Activated T-cell treated with anti-CD3 and anti-CD28 coated beads for 4 hours (primary cell): ENCODE data around the gene KRTAP1-3.
"Not testable (repeated sequence)": the region's sequence is repeated elsewhere in the genome, so short reads cannot be mapped to it uniquely, and the experiment has no call there.

Experiments
- DNase-seq: peaks from one replicate; pipeline ENCODE4 v3.0.0-alpha.2; 2020

The KRTAP1-3 gene

DNA sequence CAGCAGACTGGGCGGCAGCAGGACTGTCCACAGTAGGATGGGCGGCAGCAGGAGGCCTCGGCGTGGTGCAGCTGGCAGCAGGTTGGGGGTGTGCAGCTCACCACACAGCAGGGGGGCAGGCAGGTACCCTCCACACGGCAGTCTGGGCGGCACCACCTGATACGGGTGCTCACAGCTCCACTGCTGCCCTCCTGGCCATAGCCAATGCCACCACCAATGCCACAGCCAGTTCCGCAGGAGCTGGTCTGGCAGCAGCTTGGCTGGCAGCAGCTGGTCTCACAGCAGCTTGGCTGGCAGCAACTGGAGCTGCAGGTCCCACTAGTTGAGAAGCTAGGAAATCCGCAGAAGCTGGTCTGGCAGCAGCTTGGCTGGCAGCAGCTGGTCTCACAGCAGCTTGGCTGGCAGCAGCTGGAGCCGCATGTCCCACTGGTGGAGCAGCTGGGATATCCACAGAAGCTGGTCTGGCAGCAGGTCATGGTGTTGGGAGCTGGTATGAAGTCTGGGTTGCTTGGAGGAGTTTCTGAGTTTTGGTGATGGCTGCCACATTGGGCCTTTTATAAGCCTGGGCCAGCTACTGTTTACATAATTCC, at the start of gene KRTAP1-3:
Gene KRTAP1-3 (minus strand): TSS at position 529 of the 590 bp plus-strand sequence. CDS start 53 bp downstream, at position 476.
- not testable (repeated sequence) for DNase-seq

GRCh38 chr17:41084100-41084856, 49.6 kb upstream of the KRTAP1-3 start, which contains the start of gene KRTAP4-7:
Gene KRTAP4-7, plus strand, starts transcription at chr17:41084150. Its CDS starts 57 bp downstream, at chr17:41084207.
- not testable (repeated sequence) for DNase-seq

DNA sequence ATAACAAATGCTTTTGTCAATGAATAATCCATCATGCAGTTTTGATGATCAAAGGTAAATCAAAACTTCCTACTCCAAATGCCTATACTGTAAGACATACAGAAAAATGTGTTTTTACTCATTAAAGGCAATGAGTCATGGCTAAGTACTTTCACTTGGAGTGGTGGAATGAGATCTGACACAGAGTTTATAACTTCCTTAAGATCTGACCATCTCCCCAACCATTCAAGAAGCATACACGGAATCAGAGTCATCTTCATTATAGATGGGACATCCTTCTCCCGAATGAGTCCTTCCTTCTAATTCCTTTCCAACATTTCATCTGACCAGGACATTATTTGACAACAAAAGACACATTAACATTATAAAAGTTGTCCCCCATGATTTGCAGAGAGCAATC, 48.8 kb upstream of the KRTAP1-3 start:
- not testable (repeated sequence) for DNase-seq

GRCh38 chr17:41082626-41083025, 48.0 kb upstream of the KRTAP1-3 start:
- DNase-seq: no peak

- no peak for DNase-seq
Measured at GRCh38 chr17:41076788-41077187, 42.1 kb upstream of the KRTAP1-3 start.

DNA sequence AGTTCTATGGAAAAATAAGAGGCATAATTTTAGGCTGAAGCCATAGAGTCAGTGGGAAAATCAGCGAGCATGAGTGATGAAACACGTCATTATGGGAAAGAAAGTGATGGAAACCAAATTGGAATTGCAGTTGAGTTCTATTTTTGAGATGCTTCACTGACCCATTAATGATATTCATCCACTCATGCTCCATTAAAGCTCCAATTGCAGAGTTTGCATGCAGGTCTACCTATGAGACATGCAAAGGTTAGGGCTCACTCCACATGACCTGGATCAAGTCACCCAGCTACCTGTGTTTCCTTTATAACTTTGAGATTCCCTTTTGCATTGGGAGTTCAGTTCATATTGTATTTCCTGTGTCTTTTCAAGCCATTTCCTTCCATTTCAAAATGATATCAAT, 39.0 kb upstream of the KRTAP1-3 start:
- DNase-seq: no peak

- DNase-seq: no peak
Measured at GRCh38 chr17:41071606-41072360, 37.1 kb upstream of the KRTAP1-3 start.

GRCh38 chr17:41069031-41069430, 34.4 kb upstream of the KRTAP1-3 start:
- no peak for DNase-seq

- no peak for DNase-seq
Measured at GRCh38 chr17:41067281-41067680, 32.6 kb upstream of the KRTAP1-3 start.

DNA sequence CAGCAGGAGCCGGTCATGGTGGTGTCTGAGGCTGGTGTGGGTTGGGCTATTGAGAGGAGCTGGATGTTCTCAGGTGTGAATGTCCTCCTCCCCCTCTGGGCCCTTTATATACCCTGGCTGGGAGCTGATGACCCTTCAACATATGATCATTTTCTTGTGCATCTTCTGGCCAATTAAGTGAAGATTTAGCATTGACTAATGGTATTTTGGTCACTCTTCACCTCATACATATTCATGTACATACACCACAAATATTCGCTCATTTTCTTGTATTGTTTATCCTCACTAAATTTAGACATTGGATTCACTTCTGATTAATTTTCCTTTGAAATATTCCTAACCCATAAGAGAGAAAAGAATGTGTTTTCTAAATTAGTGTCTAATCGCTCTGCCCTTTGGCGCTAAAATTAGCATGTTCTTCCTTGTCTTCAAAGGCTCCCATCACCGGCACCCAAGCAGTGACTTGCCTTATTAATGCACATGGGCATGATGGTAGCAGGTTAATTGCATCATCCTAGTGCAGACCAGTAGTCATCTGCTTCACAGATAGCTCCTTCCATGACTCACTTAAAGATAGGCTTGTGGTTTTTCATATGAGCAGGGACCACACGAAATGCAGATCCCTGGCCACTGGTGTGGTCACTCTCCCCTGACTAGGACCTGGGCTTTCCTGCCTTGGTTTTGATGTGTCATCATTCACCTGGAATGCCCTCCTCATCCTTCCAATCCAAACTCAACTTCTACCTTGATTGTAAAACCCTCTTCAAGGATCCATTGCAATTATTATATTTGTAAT, 31.4 kb upstream of the KRTAP1-3 start, which contains the start of gene KRTAP2-4:
Gene KRTAP2-4 (minus strand): TSS at position 51 of the 796 bp plus-strand sequence. CDS start 34 bp downstream, at position 17.
- DNase-seq: no peak

GRCh38 chr17:41065016-41065689, 30.5 kb upstream of the KRTAP1-3 start:
- DNase-seq: not testable (repeated sequence)

- DNase-seq: no peak
Measured at GRCh38 chr17:41064301-41064700, 29.6 kb upstream of the KRTAP1-3 start.

DNA sequence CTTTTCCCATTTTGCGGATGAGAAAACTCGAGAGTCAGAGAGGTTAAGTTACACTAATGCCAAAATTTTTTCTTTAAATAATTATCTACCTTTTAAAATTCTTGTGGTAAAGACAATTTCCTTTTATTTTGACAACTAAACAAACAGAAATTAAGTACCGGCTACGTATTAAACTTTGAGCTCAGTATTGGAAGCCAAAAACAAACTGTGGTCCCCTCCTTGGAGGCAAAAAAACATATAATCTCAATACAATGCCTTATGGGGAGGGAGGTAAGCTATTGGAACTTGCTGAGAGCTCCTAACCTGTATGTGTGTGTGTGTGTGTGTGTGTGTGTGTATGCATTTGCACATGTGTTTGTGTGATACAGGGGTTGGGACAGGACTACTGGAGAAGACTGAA, 28.8 kb upstream of the KRTAP1-3 start:
- DNase-seq: no peak

DNA sequence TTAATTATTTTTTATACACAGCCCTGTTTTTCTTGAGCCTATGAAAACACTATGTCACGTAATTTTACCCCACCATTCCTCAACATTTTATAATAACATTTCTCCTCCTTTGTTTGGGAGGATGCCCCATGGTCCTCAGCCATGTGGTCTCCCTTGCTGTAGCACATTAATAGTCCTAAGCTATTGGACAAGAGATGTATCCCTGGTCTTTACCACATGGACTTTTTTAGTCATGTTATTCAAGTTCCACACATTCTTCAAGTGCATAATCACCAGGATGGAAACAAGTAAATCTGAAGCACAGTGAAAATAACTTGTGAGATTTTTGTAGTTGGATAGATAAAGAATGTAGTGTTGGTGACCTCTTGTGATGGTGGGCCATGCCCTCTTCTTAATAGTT, 27.3 kb upstream of the KRTAP1-3 start:
- no peak for DNase-seq

DNA sequence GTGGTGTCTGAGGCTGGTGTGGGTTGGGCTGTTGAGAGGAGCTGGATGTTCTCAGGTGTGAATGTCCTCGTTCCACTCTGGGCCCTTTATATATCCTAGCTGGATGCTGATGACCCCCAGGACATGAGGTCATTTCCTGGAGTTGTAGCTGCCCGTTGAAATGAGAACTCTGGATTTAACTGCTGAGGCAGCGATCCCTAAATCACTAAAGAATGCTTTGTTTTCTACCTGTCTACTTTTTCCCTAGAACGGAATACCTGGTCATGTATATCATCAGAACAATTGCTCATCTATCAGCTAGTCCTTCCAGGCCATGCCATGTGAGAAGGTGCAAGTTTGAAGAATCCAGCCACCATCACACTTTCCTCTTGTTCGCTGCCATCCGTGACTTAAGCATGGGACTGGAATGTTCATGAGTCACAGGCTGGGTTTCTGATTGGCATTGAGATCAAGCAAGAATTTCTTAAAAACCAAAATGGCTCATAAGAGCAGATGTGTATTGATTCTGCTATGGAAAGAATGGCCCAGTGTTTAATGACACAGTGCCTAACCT, 25.5 kb upstream of the KRTAP1-3 start, which contains the start of gene KRTAP2-3:
Gene KRTAP2-3 (minus strand): TSS at position 63 of the 553 bp plus-strand sequence. CDS start 64 bp downstream, outside the sequence.
- DNase-seq: no peak

- not testable (repeated sequence) for DNase-seq
Measured at GRCh38 chr17:41059276-41060051, 24.8 kb upstream of the KRTAP1-3 start.

GRCh38 chr17:41058741-41059140, 24.1 kb upstream of the KRTAP1-3 start:
- DNase-seq: no peak

DNA sequence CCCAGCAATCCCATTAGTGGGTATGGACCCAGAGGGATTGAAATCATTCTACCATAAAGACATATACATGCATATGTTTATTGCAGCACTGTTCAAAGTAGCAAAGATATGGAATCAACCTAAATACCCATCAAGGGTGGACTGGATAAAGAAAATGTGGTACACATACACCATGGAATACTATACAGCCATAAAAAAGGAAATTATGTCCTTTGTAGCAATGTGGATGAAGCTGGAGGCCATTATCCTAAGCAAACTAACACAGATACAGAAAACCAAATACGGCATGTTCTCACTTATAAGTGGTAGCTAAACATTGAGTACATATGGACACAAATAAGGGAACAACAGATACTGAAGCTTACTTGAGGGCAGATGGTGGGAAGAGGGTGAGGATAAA, 22.9 kb upstream of the KRTAP1-3 start:
- no peak for DNase-seq

GRCh38 chr17:41055130-41055529, 20.5 kb upstream of the KRTAP1-3 start, which contains the start of gene KRTAP2-2:
Gene KRTAP2-2, minus strand, starts transcription at chr17:41055230. Its CDS starts 19 bp downstream, at chr17:41055211.
- DNase-seq: not testable (repeated sequence)

- DNase-seq: not testable (repeated sequence)
Measured at GRCh38 chr17:41054556-41054955, 19.9 kb upstream of the KRTAP1-3 start.
